ENCODE measurements around the gene CYSLTR2.

CYSLTR2 gene

DNA sequence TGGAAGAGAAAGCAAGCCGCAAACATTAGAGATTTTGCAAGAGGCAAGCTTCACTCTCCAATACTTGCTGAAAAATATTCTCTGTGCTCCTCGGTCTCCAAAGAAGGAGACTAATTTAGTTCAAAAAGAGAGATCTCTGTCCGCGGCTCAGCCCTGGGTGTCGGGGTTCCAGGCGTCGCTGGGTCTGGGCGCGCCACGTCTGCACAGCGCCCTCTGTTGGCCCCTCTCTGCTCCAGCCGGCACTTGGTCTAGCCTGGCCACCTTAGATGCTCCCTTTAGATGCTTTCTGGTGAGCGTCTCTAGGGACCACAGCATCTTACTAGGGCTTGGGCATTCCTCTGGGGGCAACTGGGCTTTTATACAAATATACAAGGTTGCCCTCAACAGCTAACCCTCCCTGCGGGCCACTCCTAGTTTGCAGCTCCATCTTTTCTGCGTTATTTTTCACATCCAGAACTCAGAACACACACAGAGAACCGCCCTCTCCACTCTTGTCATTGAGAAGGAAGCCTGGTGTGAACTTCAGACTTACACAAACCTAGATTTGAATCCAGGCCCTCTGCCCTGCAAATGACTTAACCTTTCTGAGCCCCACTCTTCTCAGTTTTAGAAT lies 78.3 kb downstream of the CYSLTR2 start:
- WGBS, 2 experiments: 44 to 50% methylated on average over 16 of the region's 16 CpGs

DNA sequence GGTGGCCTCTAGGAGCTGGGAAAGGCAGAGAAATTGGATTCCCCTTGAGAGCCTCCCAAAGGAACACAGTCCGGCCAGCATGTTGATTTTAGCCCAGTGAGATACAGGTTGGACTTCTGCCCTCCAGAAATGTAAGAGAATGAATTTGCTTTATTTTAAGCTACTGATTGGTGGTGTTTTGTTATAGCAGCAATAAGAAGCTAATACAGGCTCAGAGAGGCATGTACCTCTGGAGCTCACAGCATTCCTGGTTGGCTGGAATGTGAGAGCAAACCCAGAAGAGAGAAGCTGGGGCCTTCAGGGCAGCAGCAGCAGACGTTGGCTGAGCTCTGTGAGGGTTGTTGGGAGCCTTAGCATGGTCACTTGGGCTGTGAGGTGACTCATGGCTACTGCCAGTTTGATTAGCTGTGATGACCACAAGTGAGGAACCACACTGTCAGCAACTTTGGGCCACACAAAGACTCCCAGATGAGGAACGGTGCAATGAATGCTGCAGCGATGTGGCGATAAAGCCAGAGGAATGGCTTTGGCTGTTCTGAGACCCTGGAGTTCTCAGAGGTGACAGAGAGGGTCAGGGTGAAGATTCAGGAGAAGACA lies 80.1 kb downstream of the CYSLTR2 start:
- H3K27me3 ChIP-seq (ENCODE audit: control insufficient read depth, insufficient read depth, low read length, poor library complexity, severe bottlenecking): no peaks in the 10 kb centered on the region
- no peaks in the 10 kb centered on the region for H3K4me1 ChIP-seq (ENCODE audit: control insufficient read depth, insufficient read depth, low read length)
- no peak overlapping the region for H3K4me3 ChIP-seq (ENCODE audit: insufficient read depth, low read depth, low read length)
- no peak overlapping the region for H3K27ac ChIP-seq (ENCODE audit: insufficient read depth, low read depth, low read length, poor library complexity, severe bottlenecking)
- WGBS, 2 experiments: 93 to 95% methylated on average over 5 of the region's 5 CpGs
- no peaks in the 10 kb centered on the region for H3K36me3 ChIP-seq (ENCODE audit: control insufficient read depth, insufficient read depth, low read length)
- H3K9me3 ChIP-seq (ENCODE audit: control insufficient read depth, low read length): no peaks in the 10 kb centered on the region

More for the DNA sequence above, 78.3 kb downstream of the CYSLTR2 start:
- H3K9me3 ChIP-seq (ENCODE audit: control insufficient read depth, low read length): no peaks in the 10 kb centered on the region
- H3K4me1 ChIP-seq (ENCODE audit: control insufficient read depth, insufficient read depth, low read length): no peaks in the 10 kb centered on the region
- H3K36me3 ChIP-seq (ENCODE audit: control insufficient read depth, insufficient read depth, low read length): no peaks in the 10 kb centered on the region
- no peaks in the 10 kb centered on the region for H3K27me3 ChIP-seq (ENCODE audit: control insufficient read depth, insufficient read depth, low read length, poor library complexity, severe bottlenecking)
- no peak overlapping the region for H3K27ac ChIP-seq (ENCODE audit: insufficient read depth, low read depth, low read length, poor library complexity, severe bottlenecking)
- H3K4me3 ChIP-seq (ENCODE audit: insufficient read depth, low read depth, low read length): no peak overlapping the region

- H3K4me3 ChIP-seq (ENCODE audit: insufficient read depth, low read depth, low read length): no peak overlapping the region
- 69 to 71% methylated on average over 3 of the region's 3 CpGs for WGBS, 2 experiments
- H3K27me3 ChIP-seq (ENCODE audit: control insufficient read depth, insufficient read depth, low read length, poor library complexity, severe bottlenecking): no peaks in the 10 kb centered on the region
- H3K9me3 ChIP-seq (ENCODE audit: control insufficient read depth, low read length): no peaks in the 10 kb centered on the region
- no peaks in the 10 kb centered on the region for H3K4me1 ChIP-seq (ENCODE audit: control insufficient read depth, insufficient read depth, low read length)
- no peak overlapping the region for H3K27ac ChIP-seq (ENCODE audit: insufficient read depth, low read depth, low read length, poor library complexity, severe bottlenecking)
- no peaks in the 10 kb centered on the region for H3K36me3 ChIP-seq (ENCODE audit: control insufficient read depth, insufficient read depth, low read length)
Measured at GRCh38 chr13:48735571-48735970, 81.8 kb downstream of the CYSLTR2 start.

DNA sequence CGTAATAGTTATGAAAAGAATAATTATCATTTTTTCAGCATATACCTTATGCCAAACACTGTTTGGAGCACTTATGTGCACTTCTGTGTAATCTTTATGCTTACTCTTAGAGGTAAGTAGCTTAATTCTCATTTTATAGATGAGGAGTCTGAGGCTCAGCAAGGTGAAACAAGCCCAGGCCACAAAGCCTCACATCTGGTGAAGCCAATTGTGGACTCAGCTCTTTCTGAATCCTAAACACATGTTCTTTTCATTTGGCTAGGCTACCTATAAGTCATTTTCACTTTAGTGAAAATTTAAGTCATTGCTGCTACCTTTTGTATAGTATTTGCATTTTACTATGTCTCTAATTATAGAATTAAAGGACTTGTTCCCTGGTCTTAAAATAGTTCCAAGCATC lies 84.0 kb downstream of the CYSLTR2 start:
- no peaks in the 10 kb centered on the region for H3K27me3 ChIP-seq (ENCODE audit: control insufficient read depth, insufficient read depth, low read length, poor library complexity, severe bottlenecking)
- H3K4me3 ChIP-seq (ENCODE audit: insufficient read depth, low read depth, low read length): no peak overlapping the region

GRCh38 chr13:48738311-48738710 lies 84.6 kb downstream of the CYSLTR2 start:
- Histone ChIP-seq H3K36me3 (ENCODE audit: control insufficient read depth, insufficient read depth, low read length) (no peaks in the 10 kb centered on the region), H3K27ac (ENCODE audit: insufficient read depth, low read depth, low read length, poor library complexity, severe bottlenecking) (no peak overlapping the region), H3K4me1 (ENCODE audit: control insufficient read depth, insufficient read depth, low read length) (no peaks in the 10 kb centered on the region), H3K9me3 (ENCODE audit: control insufficient read depth, low read length) (no peaks in the 10 kb centered on the region), H3K27me3 (ENCODE audit: control insufficient read depth, insufficient read depth, low read length, poor library complexity, severe bottlenecking) (no peaks in the 10 kb centered on the region), H3K4me3 (ENCODE audit: insufficient read depth, low read depth, low read length) (no peak overlapping the region)
- whole genome bisulfite sequencing, 2 experiments: 73 to 75% methylated on average over 6 of the region's 6 CpGs

More for the DNA sequence above, 84.0 kb downstream of the CYSLTR2 start:
- H3K9me3 ChIP-seq (ENCODE audit: control insufficient read depth, low read length): no peaks in the 10 kb centered on the region
- no peaks in the 10 kb centered on the region for H3K4me1 ChIP-seq (ENCODE audit: control insufficient read depth, insufficient read depth, low read length)
- H3K27ac ChIP-seq (ENCODE audit: insufficient read depth, low read depth, low read length, poor library complexity, severe bottlenecking): no peak overlapping the region
- 100% methylated on average over 1 of the region's 1 CpG; no CpG with 5 or more reads in 1 of the 2 experiments for WGBS, 2 experiments
- no peaks in the 10 kb centered on the region for H3K36me3 ChIP-seq (ENCODE audit: control insufficient read depth, insufficient read depth, low read length)

- H3K4me1 ChIP-seq (ENCODE audit: control insufficient read depth, insufficient read depth, low read length): no peaks in the 10 kb centered on the region
- 90 to 91% methylated on average over 9 of the region's 9 CpGs for WGBS, 2 experiments
- no peaks in the 10 kb centered on the region for H3K36me3 ChIP-seq (ENCODE audit: control insufficient read depth, insufficient read depth, low read length)
- no peaks in the 10 kb centered on the region for H3K27me3 ChIP-seq (ENCODE audit: control insufficient read depth, insufficient read depth, low read length, poor library complexity, severe bottlenecking)
- H3K9me3 ChIP-seq (ENCODE audit: control insufficient read depth, low read length): no peaks in the 10 kb centered on the region
- H3K4me3 ChIP-seq (ENCODE audit: insufficient read depth, low read depth, low read length): no peak overlapping the region
- no peak overlapping the region for H3K27ac ChIP-seq (ENCODE audit: insufficient read depth, low read depth, low read length, poor library complexity, severe bottlenecking)
Measured at GRCh38 chr13:48739386-48739964, 85.7 kb downstream of the CYSLTR2 start.

DNA sequence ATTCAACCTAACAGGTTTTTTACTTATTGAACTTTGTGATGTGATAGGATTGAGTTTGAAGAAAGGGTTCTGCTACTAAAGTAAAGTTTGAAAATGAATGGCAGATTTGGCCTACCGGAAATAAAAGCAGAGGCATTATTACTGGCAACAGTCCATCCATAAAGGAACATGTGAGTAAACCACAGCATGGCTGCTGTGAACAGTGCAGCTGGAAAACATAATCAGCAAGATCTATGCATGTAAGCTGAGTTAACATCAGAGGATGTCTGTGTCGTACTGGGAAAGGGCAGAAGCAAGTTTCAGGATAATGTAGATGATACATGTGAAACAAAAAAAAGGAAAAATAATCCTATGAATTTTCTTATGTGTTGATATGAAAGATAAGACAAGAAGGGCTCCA lies 87.6 kb downstream of the CYSLTR2 start:
- Histone ChIP-seq H3K4me1 (ENCODE audit: control insufficient read depth, insufficient read depth, low read length) (no peaks in the 10 kb centered on the region), H3K36me3 (ENCODE audit: control insufficient read depth, insufficient read depth, low read length) (no peaks in the 10 kb centered on the region), H3K4me3 (ENCODE audit: insufficient read depth, low read depth, low read length) (no peak overlapping the region), H3K27me3 (ENCODE audit: control insufficient read depth, insufficient read depth, low read length, poor library complexity, severe bottlenecking) (no peaks in the 10 kb centered on the region), H3K27ac (ENCODE audit: insufficient read depth, low read depth, low read length, poor library complexity, severe bottlenecking) (no peak overlapping the region), H3K9me3 (ENCODE audit: control insufficient read depth, low read length) (no peaks in the 10 kb centered on the region)
- 89 to 96% methylated on average over 2 of the region's 2 CpGs for WGBS, 2 experiments

GRCh38 chr13:48746821-48747220 lies 93.1 kb downstream of the CYSLTR2 start:
- no peaks in the 10 kb centered on the region for H3K9me3 ChIP-seq (ENCODE audit: control insufficient read depth, low read length)
- H3K4me1 ChIP-seq (ENCODE audit: control insufficient read depth, insufficient read depth, low read length): no peaks in the 10 kb centered on the region
- H3K27me3 ChIP-seq (ENCODE audit: control insufficient read depth, insufficient read depth, low read length, poor library complexity, severe bottlenecking): no peaks in the 10 kb centered on the region
- H3K36me3 ChIP-seq (ENCODE audit: control insufficient read depth, insufficient read depth, low read length): no peaks in the 10 kb centered on the region
- WGBS, 2 experiments: 88 to 100% methylated on average over 1 of the region's 1 CpG
- no peak overlapping the region for H3K27ac ChIP-seq (ENCODE audit: insufficient read depth, low read depth, low read length, poor library complexity, severe bottlenecking)
- no peak overlapping the region for H3K4me3 ChIP-seq (ENCODE audit: insufficient read depth, low read depth, low read length)

GRCh38 chr13:48748681-48749080 lies 95.0 kb downstream of the CYSLTR2 start:
- H3K27ac ChIP-seq (ENCODE audit: insufficient read depth, low read depth, low read length, poor library complexity, severe bottlenecking): no peak overlapping the region
- 83 to 91% methylated on average over 2 of the region's 2 CpGs for WGBS, 2 experiments
- no peaks in the 10 kb centered on the region for H3K9me3 ChIP-seq (ENCODE audit: control insufficient read depth, low read length)
- no peaks in the 10 kb centered on the region for H3K4me1 ChIP-seq (ENCODE audit: control insufficient read depth, insufficient read depth, low read length)
- no peaks in the 10 kb centered on the region for H3K27me3 ChIP-seq (ENCODE audit: control insufficient read depth, insufficient read depth, low read length, poor library complexity, severe bottlenecking)
- no peak overlapping the region for H3K4me3 ChIP-seq (ENCODE audit: insufficient read depth, low read depth, low read length)
- no peaks in the 10 kb centered on the region for H3K36me3 ChIP-seq (ENCODE audit: control insufficient read depth, insufficient read depth, low read length)

DNA sequence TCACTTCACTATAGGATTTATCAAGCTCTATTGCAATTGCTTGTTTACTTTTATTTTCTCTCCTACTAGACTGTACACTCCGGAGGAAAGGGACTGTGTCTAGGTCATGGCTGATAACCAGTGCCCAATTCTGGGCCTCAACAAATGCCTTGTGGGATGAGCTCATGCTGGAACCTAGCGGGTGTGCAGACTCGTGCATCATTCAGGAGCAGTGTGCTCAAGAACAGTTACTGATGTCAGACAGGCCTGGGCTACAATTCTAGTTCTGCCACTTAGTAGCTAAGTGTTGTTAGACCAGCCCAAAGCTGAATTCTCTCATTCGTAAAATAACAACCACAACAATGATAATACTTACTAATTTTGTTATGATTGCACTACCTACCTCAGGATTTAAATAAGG lies 95.4 kb downstream of the CYSLTR2 start:
- H3K4me3 ChIP-seq (ENCODE audit: insufficient read depth, low read depth, low read length): no peak overlapping the region
- 90 to 98% methylated on average over 3 to 4 of the region's 4 CpGs for WGBS, 2 experiments
- H3K27ac ChIP-seq (ENCODE audit: insufficient read depth, low read depth, low read length, poor library complexity, severe bottlenecking): no peak overlapping the region
- H3K27me3 ChIP-seq (ENCODE audit: control insufficient read depth, insufficient read depth, low read length, poor library complexity, severe bottlenecking): no peaks in the 10 kb centered on the region
- H3K9me3 ChIP-seq (ENCODE audit: control insufficient read depth, low read length): no peaks in the 10 kb centered on the region
- H3K4me1 ChIP-seq (ENCODE audit: control insufficient read depth, insufficient read depth, low read length): no peaks in the 10 kb centered on the region
- no peaks in the 10 kb centered on the region for H3K36me3 ChIP-seq (ENCODE audit: control insufficient read depth, insufficient read depth, low read length)

All from ectodermal cell (in vitro differentiated cells).